T-cell (primary cell): ENCODE measurements around the gene FCHSD2. TPM values are rescaled to one million over a fixed set of nuclear protein-coding genes. Genes with fewer than 3 reads are reported as not detected.

Experiments used
- ATAC-seq, 4 experiments: fragments of 200-7000 bp in 3 of 4; fragments of 150-1000 bp in 1 of 4; cut with Tn5 transposase; replicated peaks in 1 of 4; 1 replicate in 3 of 4; 2 replicates in 1 of 4; pipeline ENCODE4 v1.10.0; 2021; ENCODE audit warnings: moderate library complexity in 3 of 4, mild to moderate bottlenecking in 2 of 4, moderate number of reproducible peaks in 1 of 4
- CTCF ChIA-PET, 2 donors: fragments of 300-600 bp; sonication (Branson Sonifier 250); formaldehyde crosslinking; loops; one replicate each; lab custom pipeline; 2022; ENCODE audit warnings: antibody characterized with exemption in 2 of 2; lab: Charles Lee
- POLR2A ChIA-PET, 2 donors: fragments of 300-600 bp; sonication (Branson Sonifier 250); formaldehyde crosslinking; loops; one replicate each; lab custom pipeline; 2022; ENCODE audit warnings: antibody characterized with exemption in 2 of 2; lab: Charles Lee
- DNase-seq, 35 experiments: peaks; one replicate each; pipeline versions ENCODE4 v3.0.0 to v3.0.0-alpha.2; 2013 to 2023
- H3K27ac ChIP-seq: one replicate; pipeline ENCODE4 v1.5.1; 2013; ENCODE audit warnings: low read length
- H3K27me3 ChIP-seq, 2 experiments: replicated peaks in 1 of 2; 1 replicate in 1 of 2; 2 replicates in 1 of 2; pipeline versions ENCODE4 v1.6.1 to v1.7.0; 2013; ENCODE audit warnings: low read length in 1 of 2, mixed read lengths in 1 of 2; ENCODE audit not compliant: control insufficient read depth in 2 of 2, insufficient read depth in 2 of 2; ENCODE audit errors: extremely low read depth in 1 of 2
- H3K36me3 ChIP-seq, 2 donors: 1 replicate in 1 of 2; 2 replicates in 1 of 2; pipeline versions ENCODE4 v1.6.1 to v1.7.0; 2013; ENCODE audit warnings: low read length in 1 of 2; ENCODE audit not compliant: control insufficient read depth in 2 of 2, insufficient read depth in 1 of 2; ENCODE audit errors: extremely low read depth in 1 of 2
- H3K4me1 ChIP-seq, 2 experiments: 1 replicate in 1 of 2; 2 replicates in 1 of 2; pipeline versions ENCODE4 v1.6.1 to v1.7.0; 2013; ENCODE audit warnings: low read length in 2 of 2, mixed read lengths in 1 of 2; ENCODE audit not compliant: insufficient read depth in 2 of 2, control insufficient read depth in 1 of 2; ENCODE audit errors: extremely low read depth in 1 of 2
- H3K4me3 ChIP-seq, 2 donors: 1 replicate in 1 of 2; 2 replicates in 1 of 2; pipeline versions ENCODE4 v1.5.1 to v1.7.0; 2013; ENCODE audit warnings: mild to moderate bottlenecking in 2 of 2, low read length in 1 of 2, moderate library complexity in 1 of 2; ENCODE audit not compliant: control insufficient read depth in 1 of 2; ENCODE audit errors: extremely low read depth in 1 of 2
- H3K9me3 ChIP-seq: 2 replicates; pipeline ENCODE4 v1.7.0; 2013
- H3K27ac Mint-ChIP-seq, 2 donors: one replicate each; pipeline ENCODE4 v1.8.0; 2020 to 2021; ENCODE audit warnings: mild to moderate bottlenecking in 2 of 2, mixed read lengths in 2 of 2
- H3K27me3 Mint-ChIP-seq, 2 donors: one replicate each; pipeline ENCODE4 v1.8.0; 2021 to 2022; ENCODE audit warnings: mixed read lengths in 2 of 2
- H3K36me3 Mint-ChIP-seq: one replicate; pipeline ENCODE4 v1.8.0; 2021; ENCODE audit warnings: mixed read lengths
- H3K4me1 Mint-ChIP-seq, 3 donors: one replicate each; pipeline ENCODE4 v1.8.0; 2020 to 2022; ENCODE audit warnings: mixed read lengths in 3 of 3, mild to moderate bottlenecking in 1 of 3
- H3K4me3 Mint-ChIP-seq, 3 donors: one replicate each; pipeline ENCODE4 v1.8.0; 2020 to 2022; ENCODE audit warnings: mild to moderate bottlenecking in 3 of 3, mixed read lengths in 3 of 3, moderate library complexity in 3 of 3
- H3K9me3 Mint-ChIP-seq, 3 donors: one replicate each; pipeline ENCODE4 v1.8.0; 2020 to 2022; ENCODE audit warnings: mixed read lengths in 3 of 3
- WGBS: methylation state at CpG from one replicate; pipeline ENCODE4 v1.1.5; 2013; ENCODE audit warnings: missing lambda C conversion rate; ENCODE audit not compliant: insufficient coverage; 5-methylcytosine and 5-hydroxymethylcytosine counted together
- total RNA-seq, 35 experiments: library from RNA in 6 of 35; stranded (reverse) in 6 of 35; fragments of 120-200 nt in 1 of 35; gene quantifications; one replicate each; pipeline versions ENCODE4 v1.2.1 to v1.2.4 and lab custom pipeline; 2013 to 2026

FCHSD2 gene
- total RNA-seq, 5 donors from 2014 or later (not counting 1 experiment from before 2014, with no cell fraction given): 37.0 to 53.8 (median 46.3) TPM

GRCh38 chr11:72969894-72970335 is 172.2 kb downstream of the FCHSD2 start:
- peak in 1 of 35 experiments; percentile 16 for DNase-seq
- Histone ChIP-seq H3K4me1 (peaks cover 0 to 6% of the 10 kb centered on the region in 2 experiments), H3K36me3 (no peaks in the 10 kb centered on the region), H3K27me3 (no peaks in the 10 kb centered on the region), H3K9me3 (no peaks in the 10 kb centered on the region), H3K27ac (peak overlapping the region; percentile 62), H3K4me3 (no peak overlapping the region)
- no peaks in the 10 kb centered on the region for H3K27me3 Mint-ChIP-seq
- ATAC-seq: peak; percentile 35 to 81 (median 68)
- H3K9me3 Mint-ChIP-seq: no peaks in the 10 kb centered on the region
- POLR2A ChIA-PET: no interaction called here
- H3K4me3 Mint-ChIP-seq: peak overlapping the region in 1 of 3 donors; percentile 25
- H3K4me1 Mint-ChIP-seq: peaks cover 23 to 49% (median 32%) of the 10 kb centered on the region in 3 donors
- H3K27ac Mint-ChIP-seq: peak overlapping the region; percentile 79 to 81
- CTCF ChIA-PET: no interaction called here
- peaks cover 41% of the 10 kb centered on the region for H3K36me3 Mint-ChIP-seq

DNA sequence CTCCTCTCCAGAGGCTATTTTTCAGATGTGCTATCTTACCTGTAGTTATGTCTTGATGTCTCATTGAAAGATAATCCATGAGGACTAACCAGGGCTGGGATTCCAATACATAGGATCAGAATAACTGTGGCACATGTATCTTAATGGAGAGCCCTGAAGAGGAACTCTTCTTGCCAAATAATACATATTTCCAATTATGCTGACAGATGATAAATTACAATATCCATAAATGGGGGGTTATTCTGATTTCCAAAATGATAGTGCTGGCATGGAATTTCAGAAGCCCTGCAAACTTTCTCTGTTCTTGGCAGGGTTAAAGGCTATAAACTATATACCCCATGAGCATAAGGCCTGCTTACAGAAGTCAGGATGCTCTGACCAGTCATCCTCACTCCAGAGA is 173.7 kb downstream of the FCHSD2 start:
- peaks cover 0 to 3% of the 10 kb centered on the region in 2 donors for H3K36me3 ChIP-seq
- ChIA-PET POLR2A (no interaction called here), CTCF (no interaction called here)
- H3K36me3 Mint-ChIP-seq: peaks cover 33% of the 10 kb centered on the region
- no peak overlapping the region for H3K4me3 Mint-ChIP-seq
- no peak overlapping the region for H3K4me3 ChIP-seq
- H3K27ac ChIP-seq: peak overlapping the region; percentile 18
- H3K4me1 ChIP-seq: peaks cover 0 to 6% of the 10 kb centered on the region in 2 experiments
- H3K27me3 Mint-ChIP-seq: no peaks in the 10 kb centered on the region
- no peak overlapping the region for H3K27ac Mint-ChIP-seq
- DNase-seq (no peak), ATAC-seq (no peak)
- H3K9me3 ChIP-seq: no peaks in the 10 kb centered on the region
- no peaks in the 10 kb centered on the region for H3K27me3 ChIP-seq
- peaks cover 23 to 45% (median 32%) of the 10 kb centered on the region in 3 donors for H3K4me1 Mint-ChIP-seq
- H3K9me3 Mint-ChIP-seq: no peaks in the 10 kb centered on the region

GRCh38 chr11:72965672-72966071 is 176.4 kb downstream of the FCHSD2 start:
- peaks cover 0 to 4% of the 10 kb centered on the region in 2 experiments for H3K4me1 ChIP-seq
- H3K9me3 ChIP-seq: no peaks in the 10 kb centered on the region
- no CpG with 5 or more reads among the region's 1 CpG for WGBS
- no peaks in the 10 kb centered on the region for H3K27me3 ChIP-seq
- Mint-ChIP-seq H3K9me3 (no peaks in the 10 kb centered on the region), H3K36me3 (peaks cover 31% of the 10 kb centered on the region), H3K4me1 (peaks cover 17 to 31% (median 25%) of the 10 kb centered on the region in 3 donors), H3K27ac (no peak overlapping the region), H3K4me3 (no peak overlapping the region), H3K27me3 (no peaks in the 10 kb centered on the region)
- no peak overlapping the region for H3K27ac ChIP-seq
- ATAC-seq: no peak
- POLR2A ChIA-PET: no interaction called here
- CTCF ChIA-PET: no interaction called here
- H3K36me3 ChIP-seq: peaks cover 0 to 3% of the 10 kb centered on the region in 2 donors
- no peak for DNase-seq
- no peak overlapping the region for H3K4me3 ChIP-seq

DNA sequence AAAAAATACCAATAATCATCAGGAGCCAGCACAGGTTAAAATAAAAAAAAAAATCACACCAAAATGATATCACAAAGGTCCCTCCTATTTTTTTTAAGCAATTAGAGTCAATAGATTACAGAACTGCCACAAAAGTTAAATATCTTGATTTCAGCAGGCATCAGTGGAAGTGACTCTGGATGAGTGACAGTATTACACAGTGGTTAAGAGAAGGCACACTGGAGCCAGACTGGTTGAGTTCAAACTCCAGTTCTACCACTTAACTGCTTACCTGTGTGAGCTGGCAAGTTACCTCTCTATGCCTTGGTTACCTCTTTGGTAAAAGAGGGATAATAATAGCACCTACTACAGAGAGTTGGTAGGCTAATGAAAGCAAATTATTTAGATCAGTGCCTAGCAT is 179.4 kb downstream of the FCHSD2 start:
- no peak for DNase-seq
- CTCF ChIA-PET: no interaction called here

GRCh38 chr11:72962084-72962483 is 180.0 kb downstream of the FCHSD2 start:
- H3K9me3 ChIP-seq: no peaks in the 10 kb centered on the region
- ATAC-seq (no peak), DNase-seq (no peak)
- no peaks in the 10 kb centered on the region for H3K9me3 Mint-ChIP-seq
- peaks cover 47% of the 10 kb centered on the region for H3K36me3 Mint-ChIP-seq
- H3K27ac Mint-ChIP-seq: no peak overlapping the region
- H3K36me3 ChIP-seq: peaks cover 0 to 9% of the 10 kb centered on the region in 2 donors
- ChIA-PET POLR2A (interaction anchor here in 1 of 2 donors (0.7 kb wide), 1 partner anchor 9 kb away, joined by 3 read pairs; no protein-coding TSS in a partner anchor), CTCF (interaction anchor here in 1 of 2 donors (0.5 kb wide), 1 partner anchor 190 kb away, joined by 3 read pairs; no protein-coding TSS in a partner anchor)
- H3K4me3 Mint-ChIP-seq: no peak overlapping the region
- H3K4me1 Mint-ChIP-seq: peaks cover 0 to 8% (median 8%) of the 10 kb centered on the region in 3 donors
- no peak overlapping the region for H3K27ac ChIP-seq
- H3K27me3 ChIP-seq: no peaks in the 10 kb centered on the region
- H3K27me3 Mint-ChIP-seq: no peaks in the 10 kb centered on the region
- no CpG with 5 or more reads among the region's 4 CpGs for WGBS
- H3K4me3 ChIP-seq: no peak overlapping the region
- H3K4me1 ChIP-seq: no peaks in the 10 kb centered on the region

More for the DNA sequence above, 179.4 kb downstream of the FCHSD2 start:
- H3K27me3 Mint-ChIP-seq: no peaks in the 10 kb centered on the region
- no peak overlapping the region for H3K27ac Mint-ChIP-seq
- no peak overlapping the region for H3K4me3 Mint-ChIP-seq
- POLR2A ChIA-PET: interaction anchor here in 1 of 2 donors (0.7 kb wide), 1 partner anchor 8 kb away, joined by 3 read pairs; no protein-coding TSS in a partner anchor
- Histone ChIP-seq H3K27ac (no peak overlapping the region), H3K4me3 (no peak overlapping the region), H3K27me3 (no peaks in the 10 kb centered on the region), H3K36me3 (peaks cover 0 to 9% of the 10 kb centered on the region in 2 donors), H3K4me1 (no peaks in the 10 kb centered on the region), H3K9me3 (no peaks in the 10 kb centered on the region)
- no peak for ATAC-seq
- H3K9me3 Mint-ChIP-seq: no peaks in the 10 kb centered on the region
- H3K4me1 Mint-ChIP-seq: peaks cover 0 to 10% (median 8%) of the 10 kb centered on the region in 3 donors
- peaks cover 46% of the 10 kb centered on the region for H3K36me3 Mint-ChIP-seq

- Mint-ChIP-seq H3K9me3 (no peaks in the 10 kb centered on the region), H3K27me3 (no peaks in the 10 kb centered on the region), H3K4me3 (no peak overlapping the region), H3K36me3 (peaks cover 41% of the 10 kb centered on the region), H3K4me1 (peaks cover 0 to 2% (median 0%) of the 10 kb centered on the region in 3 donors), H3K27ac (no peak overlapping the region)
- CTCF ChIA-PET: no interaction called here
- no peaks in the 10 kb centered on the region for H3K27me3 ChIP-seq
- POLR2A ChIA-PET: no interaction called here
- H3K4me3 ChIP-seq: no peak overlapping the region
- no peaks in the 10 kb centered on the region for H3K4me1 ChIP-seq
- WGBS: 100% methylated on average over 3 of the region's 3 CpGs
- DNase-seq (no peak), ATAC-seq (no peak)
- H3K9me3 ChIP-seq: no peaks in the 10 kb centered on the region
- H3K27ac ChIP-seq: no peak overlapping the region
- peaks cover 0 to 9% of the 10 kb centered on the region in 2 donors for H3K36me3 ChIP-seq
Measured at GRCh38 chr11:72959998-72960731, 182.0 kb downstream of the FCHSD2 start.
